HG02763 (cell line): Measurements from ENCODE around the gene ETFDH.
"Not testable (repeated sequence)": the region's sequence is repeated elsewhere in the genome, so short reads cannot be mapped to it uniquely, and the experiment has no call there.

Source experiments
- ATAC-seq: cut with Tn5 transposase; IDR thresholded peaks from one replicate; pipeline ENCODE4 v1.9.1; 2021; ENCODE audit warnings: mild to moderate bottlenecking, moderate library complexity; ENCODE audit not compliant: unreplicated experiment

Gene ETFDH

DNA sequence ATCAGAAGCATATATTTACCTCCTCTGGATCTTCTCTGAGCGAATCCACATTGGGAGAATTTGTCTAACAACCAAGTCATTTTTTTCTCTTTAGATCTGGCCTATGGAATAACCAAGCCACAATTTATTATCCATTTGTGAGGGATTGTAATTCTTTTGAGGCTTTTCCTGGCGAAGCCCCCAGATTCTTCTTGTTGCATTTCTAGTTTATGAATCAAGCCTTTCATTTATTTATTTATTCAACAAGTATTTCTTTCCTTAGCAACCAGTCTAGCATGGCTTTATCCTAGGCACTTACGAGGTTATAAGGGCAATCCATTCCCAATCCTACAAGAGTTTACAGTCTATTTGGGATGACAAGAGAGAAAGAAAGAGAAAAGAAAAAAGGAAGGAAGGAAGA lies 78.3 kb downstream of the ETFDH start:
- ATAC-seq = no peak

GRCh38 chr4:158754385-158755180 lies 82.5 kb downstream of the ETFDH start:
- no peak for ATAC-seq

GRCh38 chr4:158755819-158756218 lies 83.7 kb downstream of the ETFDH start:
- ATAC-seq = not testable (repeated sequence)

DNA sequence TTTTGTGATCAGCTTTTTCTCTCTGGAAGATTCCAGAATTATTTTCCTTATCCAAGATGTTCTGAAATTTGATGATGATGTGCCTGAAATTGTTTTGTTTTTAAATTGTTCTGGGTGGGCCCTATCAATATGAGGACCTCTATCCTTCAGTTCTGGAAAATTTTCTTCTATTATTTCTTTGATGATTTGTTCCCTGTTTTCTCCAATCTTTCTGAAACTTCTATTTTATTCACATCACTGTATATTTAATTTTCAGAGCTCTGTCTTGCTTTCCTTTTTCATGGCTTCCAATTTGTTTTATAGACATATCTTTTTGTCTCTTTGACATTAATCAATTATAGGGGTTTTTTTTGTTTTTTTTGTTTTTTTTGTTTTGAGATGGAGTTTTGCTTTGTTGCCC lies 84.5 kb downstream of the ETFDH start:
- no peak for ATAC-seq

- ATAC-seq = no peak
These were observed 86.0 kb downstream of the ETFDH start for GRCh38 chr4:158758142-158758541.

DNA sequence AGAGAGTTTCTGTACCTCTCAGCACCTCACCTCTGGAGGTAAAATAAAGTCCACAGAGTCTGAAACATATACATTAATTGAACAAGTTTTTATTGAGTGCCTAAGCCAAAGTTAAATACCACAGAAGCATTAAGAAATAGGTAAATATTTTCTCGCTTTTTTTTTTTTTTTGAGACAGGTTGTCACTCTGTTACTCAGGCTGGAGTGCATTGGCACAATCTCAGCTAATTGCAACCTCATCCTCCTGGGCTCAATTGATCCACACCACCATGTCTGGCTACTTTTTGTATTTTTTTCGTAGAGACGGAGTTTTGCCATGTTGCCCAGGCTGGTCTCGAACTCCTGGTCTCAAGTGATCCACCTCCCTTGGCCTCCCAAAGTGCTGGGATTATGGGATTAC lies 86.6 kb downstream of the ETFDH start:
- ATAC-seq = no peak
